ENCODE data around the gene BICRAL. TPM values are rescaled to one million over a fixed set of nuclear protein-coding genes. Genes with fewer than 3 reads are reported as not detected.

The BICRAL gene
- total and polyA plus RNA-seq, 10 donors: 3.4 to 27.5 (median 24.0) TPM

- intact Hi-C loops (cut with DNase I; ENCODE audit: low total_unique reads): no loop called here
- Histone ChIP-seq H3K9me3 (no peaks in the 10 kb centered on the region), H3K4me1 (peaks cover 0 to 6% (median 0%) of the 10 kb centered on the region in 6 donors), H3K27me3 (replicated peaks in 1 of 7) (no peaks in the 10 kb centered on the region), H3K27ac (no peak overlapping the region), H3K4me3 (no peak overlapping the region), H3K36me3 (peaks cover 0 to 76% (median 6%) of the 10 kb centered on the region in 6 donors)
- WGBS, 5 donors: 82 to 87% (median 83%) methylated on average over 6 of the region's 6 CpGs
- TF ChIP-seq CTCF (IDR thresholded peaks at IDR 0.05 in 8 of 11, conservative IDR thresholded peaks at IDR 0.05 in 3 of 11): no peak
- TF ChIP-seq POLR2A (IDR thresholded peaks at IDR 0.05): no peak
- TF ChIP-seq POLR2AphosphoS5 (IDR thresholded peaks at IDR 0.05): no peak
- DNase-seq: no peak
Observed at GRCh38 chr6:42841844-42842584, 60.2 kb downstream of the BICRAL start.

GRCh38 chr6:42845327-42845694 is 63.5 kb downstream of the BICRAL start:
- intact Hi-C loops (cut with DNase I; ENCODE audit: low total_unique reads): no loop called here
- TF ChIP-seq CTCF (IDR thresholded peaks at IDR 0.05 in 8 of 11, conservative IDR thresholded peaks at IDR 0.05 in 3 of 11): no peak
- no peak for TF ChIP-seq POLR2AphosphoS5 (IDR thresholded peaks at IDR 0.05)
- TF ChIP-seq POLR2A (IDR thresholded peaks at IDR 0.05): no peak
- H3K9me3 ChIP-seq: no peaks in the 10 kb centered on the region
- H3K27ac ChIP-seq: no peak overlapping the region
- WGBS, 5 donors: 94 to 100% (median 98%) methylated on average over 6 of the region's 6 CpGs
- H3K4me1 ChIP-seq: no peaks in the 10 kb centered on the region
- H3K27me3 ChIP-seq (replicated peaks in 1 of 7): no peaks in the 10 kb centered on the region
- no peak overlapping the region for H3K4me3 ChIP-seq
- H3K36me3 ChIP-seq: peaks cover 0 to 69% (median 3%) of the 10 kb centered on the region in 6 donors
- DNase-seq: no peak

GRCh38 chr6:42846505-42846904 is 64.7 kb downstream of the BICRAL start:
- intact Hi-C loops (cut with DNase I; ENCODE audit: low total_unique reads): no loop called here
- no peak for DNase-seq
- H3K36me3 ChIP-seq: peaks cover 0 to 76% (median 3%) of the 10 kb centered on the region in 6 donors
- no peaks in the 10 kb centered on the region for H3K4me1 ChIP-seq
- no peaks in the 10 kb centered on the region for H3K27me3 ChIP-seq (replicated peaks in 1 of 7)
- no peaks in the 10 kb centered on the region for H3K9me3 ChIP-seq
- H3K4me3 ChIP-seq: no peak overlapping the region
- TF ChIP-seq POLR2A (IDR thresholded peaks at IDR 0.05): no peak
- TF ChIP-seq POLR2AphosphoS5 (IDR thresholded peaks at IDR 0.05): no peak
- TF ChIP-seq CTCF (IDR thresholded peaks at IDR 0.05 in 8 of 11, conservative IDR thresholded peaks at IDR 0.05 in 3 of 11): no peak
- 73 to 98% (median 86%) methylated on average over 2 of the region's 2 CpGs for WGBS, 5 donors
- no peak overlapping the region for H3K27ac ChIP-seq

- no peak overlapping the region for H3K4me3 ChIP-seq
- TF ChIP-seq CTCF (IDR thresholded peaks at IDR 0.05 in 8 of 11, conservative IDR thresholded peaks at IDR 0.05 in 3 of 11) (no peak), POLR2AphosphoS5 (IDR thresholded peaks at IDR 0.05) (no peak), POLR2A (IDR thresholded peaks at IDR 0.05) (no peak)
- no peak overlapping the region for H3K27ac ChIP-seq
- WGBS, 5 donors: 91 to 95% (median 92%) methylated on average over 4 of the region's 4 CpGs
- peaks cover 0 to 86% (median 22%) of the 10 kb centered on the region in 6 donors for H3K36me3 ChIP-seq
- no peaks in the 10 kb centered on the region for H3K9me3 ChIP-seq
- H3K4me1 ChIP-seq: no peaks in the 10 kb centered on the region
- intact Hi-C loops (cut with DNase I; ENCODE audit: low total_unique reads): no loop called here
- H3K27me3 ChIP-seq (replicated peaks in 1 of 7): no peaks in the 10 kb centered on the region
- no peak for DNase-seq
Observed at GRCh38 chr6:42848700-42849099, 66.8 kb downstream of the BICRAL start.

Measured in spleen (tissue), 11 donors.